IMR-90 (cell line): ENCODE results near the gene ENTPD1. TPM values are rescaled to one million over a fixed set of nuclear protein-coding genes. Genes with fewer than 3 reads are reported as not detected.

Source experiments
- ATAC-seq: fragments of 200-7000 bp; cut with Tn5 transposase; 2 replicates; pipeline ENCODE4 v1.9.1; 2020; ENCODE audit warnings: low read depth, mild to moderate bottlenecking, moderate library complexity
- BruUV-seq: library from RNA; stranded (reverse); fragments of 400-500 nt; replicated peaks from 2 replicates; lab custom pipeline; 2021; lab: Mats Ljungman, UMichigan
- CTCF ChIA-PET: fragments of 300-600 bp; formaldehyde crosslinking; extraction: SDS; loops from one replicate; lab custom pipeline; 2021; ENCODE audit warnings: antibody characterized with exemption; lab: Yijun Ruan, JAX
- POLR2A ChIA-PET: fragments of 300-600 bp; sonication (Branson Sonifier 250); formaldehyde crosslinking; loops from one replicate; lab custom pipeline; 2022; ENCODE audit warnings: antibody characterized with exemption; ENCODE audit not compliant: unreplicated experiment; lab: Charles Lee
- DNase-seq: peaks from one replicate; pipeline ENCODE4 v3.0.0; 2013
- H2AFZ ChIP-seq: replicated peaks from 2 replicates; pipeline ENCODE3; 2013; ENCODE audit warnings: low read length, mild to moderate bottlenecking; ENCODE audit not compliant: poor library complexity
- H2AK5ac ChIP-seq: 2 replicates; pipeline ENCODE4 v1.6.1; 2013; ENCODE audit warnings: low read depth, low read length, inconsistent platforms
- H2AK9ac ChIP-seq: replicated peaks from 2 replicates; pipeline ENCODE3; 2013; ENCODE audit warnings: mild to moderate bottlenecking, low read depth, low read length, moderate library complexity; ENCODE audit not compliant: poor library complexity
- H2BK120ac ChIP-seq: 2 replicates; pipeline ENCODE4 v1.6.1; 2013; ENCODE audit warnings: low read depth, low read length, inconsistent platforms
- H2BK15ac ChIP-seq: 3 replicates; pipeline ENCODE4 v1.6.1; 2013; ENCODE audit warnings: low read depth, low read length, inconsistent platforms
- H2BK20ac ChIP-seq: 2 replicates; pipeline ENCODE4 v1.6.1; 2013; ENCODE audit warnings: low read depth, mild to moderate bottlenecking, inconsistent platforms, low read length, moderate library complexity
- H2BK5ac ChIP-seq: 2 replicates; pipeline ENCODE4 v1.6.1; 2013; ENCODE audit warnings: mild to moderate bottlenecking, low read depth, low read length, inconsistent platforms; ENCODE audit not compliant: poor library complexity, severe bottlenecking
- H3K14ac ChIP-seq: replicated peaks from 2 replicates; pipeline ENCODE4 v1.6.1; 2013; ENCODE audit warnings: low read depth, low read length, inconsistent platforms
- H3K18ac ChIP-seq: 2 replicates; pipeline ENCODE4 v1.6.1; 2013; ENCODE audit warnings: low read depth, low read length, control low read depth
- H3K23ac ChIP-seq: 2 replicates; pipeline ENCODE4 v1.6.1; 2013; ENCODE audit warnings: low read depth, low read length, inconsistent platforms
- H3K27ac ChIP-seq: 2 replicates; pipeline ENCODE4 v1.5.1; 2013; ENCODE audit warnings: mild to moderate bottlenecking, control low read depth, low read length; ENCODE audit not compliant: insufficient read depth
- H3K27me3 ChIP-seq: 2 replicates; pipeline ENCODE4 v1.6.1; 2013; ENCODE audit warnings: low read length; ENCODE audit not compliant: control insufficient read depth, insufficient read depth
- H3K36me3 ChIP-seq: 2 replicates; pipeline ENCODE4 v1.6.1; 2013; ENCODE audit warnings: low read length, mixed read lengths; ENCODE audit not compliant: control insufficient read depth, insufficient read depth
- H3K4ac ChIP-seq: 2 replicates; pipeline ENCODE4 v1.6.1; 2013; ENCODE audit warnings: low read depth, low read length, inconsistent platforms
- H3K4me1 ChIP-seq: 2 replicates; pipeline ENCODE4 v1.6.1; 2013; ENCODE audit warnings: low read length, mixed read lengths; ENCODE audit not compliant: control insufficient read depth, insufficient read depth
- H3K4me2 ChIP-seq: 2 replicates; pipeline ENCODE4 v1.6.1; 2013; ENCODE audit warnings: low read depth, mild to moderate bottlenecking, control low read depth, low read length, moderate library complexity
- H3K4me3 ChIP-seq: 2 replicates; pipeline ENCODE4 v1.5.1; 2013; ENCODE audit warnings: low read depth, mild to moderate bottlenecking, control low read depth, low read length, moderate library complexity; ENCODE audit not compliant: insufficient read depth
- H3K56ac ChIP-seq: 2 replicates; pipeline ENCODE4 v1.6.1; 2013; ENCODE audit warnings: low read length, inconsistent platforms; ENCODE audit not compliant: insufficient read depth; ENCODE audit errors: extremely low read depth
- H3K79me1 ChIP-seq, 2 experiments: 2 replicates each; pipeline ENCODE4 v1.6.1; 2013; ENCODE audit warnings: low read length in 2 of 2, inconsistent platforms in 1 of 2, low read depth in 1 of 2
- H3K9ac ChIP-seq: 2 replicates; pipeline ENCODE4 v1.6.1; 2013; ENCODE audit warnings: low read depth, low read length, control low read depth
- H3K9me1 ChIP-seq: 2 replicates; pipeline ENCODE4 v1.6.1; 2013; ENCODE audit warnings: low read length, inconsistent platforms; ENCODE audit not compliant: insufficient read depth
- H3K9me3 ChIP-seq: 2 replicates; pipeline ENCODE4 v1.6.1; 2013; ENCODE audit warnings: low read length; ENCODE audit not compliant: control insufficient read depth, insufficient read depth
- H4K20me1 ChIP-seq: 2 replicates; pipeline ENCODE4 v1.6.1; 2013; ENCODE audit warnings: low read length, inconsistent platforms; ENCODE audit not compliant: insufficient read depth
- H4K5ac ChIP-seq: 2 replicates; pipeline ENCODE4 v1.6.1; 2013; ENCODE audit warnings: mild to moderate bottlenecking, low read depth, low read length, control low read depth
- H4K8ac ChIP-seq, 2 experiments: 2 replicates each; pipeline ENCODE4 v1.6.1; 2013; ENCODE audit warnings: low read depth in 2 of 2, low read length in 2 of 2, control low read depth in 1 of 2, inconsistent platforms in 1 of 2
- H4K91ac ChIP-seq: 2 replicates; pipeline ENCODE4 v1.6.1; 2013; ENCODE audit warnings: low read depth, low read length, inconsistent platforms; ENCODE audit not compliant: insufficient read depth
- BHLHE40 ChIP-seq: fragments of 150-350 bp; IDR thresholded peaks from 2 replicates; pipeline ENCODE4 v1.6.1; 2016; ENCODE audit warnings: mild to moderate bottlenecking, low read depth, low read length
- CEBPB ChIP-seq: IDR thresholded peaks from 2 replicates; pipeline ENCODE4 v1.6.1; 2012; ENCODE audit warnings: low read depth, low read length, improper control_type of control experiment
- CHD1 ChIP-seq: IDR thresholded peaks from 2 replicates; pipeline ENCODE4 v1.6.1; 2012; ENCODE audit warnings: low read depth, low read length, improper control_type of control experiment
- MAFK ChIP-seq: IDR thresholded peaks from 2 replicates; pipeline ENCODE4 v1.6.1; 2012; ENCODE audit warnings: low read depth, low read length, improper control_type of control experiment
- NFE2L2 ChIP-seq: fragments of 150-350 bp; IDR thresholded peaks from 2 replicates; pipeline ENCODE4 v1.6.1; 2016; ENCODE audit warnings: low read depth, mild to moderate bottlenecking, low read length
- POLR2A ChIP-seq: IDR thresholded peaks from 2 replicates; pipeline ENCODE4 v1.6.1; 2012; ENCODE audit warnings: mild to moderate bottlenecking, low read depth, low read length
- RAD21 ChIP-seq: IDR thresholded peaks from 2 replicates; pipeline ENCODE4 v1.6.1; 2012; ENCODE audit warnings: low read length, improper control_type of control experiment
- SMC3 ChIP-seq: fragments of 150-350 bp; IDR thresholded peaks from 2 replicates; pipeline ENCODE4 v1.6.1; 2016; ENCODE audit warnings: low read depth, mild to moderate bottlenecking, antibody characterized with exemption, low read length, moderate library complexity
- WGBS, 2 experiments: methylation state at CpG; one replicate each; pipeline versions ENCODE4 v1.1.5 to v1.1.7; 2013; ENCODE audit warnings: missing lambda C conversion rate in 2 of 2; ENCODE audit not compliant: insufficient read length in 1 of 2; ENCODE audit errors: extremely low coverage in 2 of 2; 5-methylcytosine and 5-hydroxymethylcytosine counted together
- dilution Hi-C: fragments of 300-500 bp; cut with HindIII; formaldehyde crosslinking; loops from one replicate; pipeline ENCODE4 v1.14.3; 2018; ENCODE audit warnings: low sequenced_read_pairs; ENCODE audit not compliant: unreplicated experiment
- in situ Hi-C: fragments of 300-500 bp; cut with MboI; formaldehyde crosslinking; loops from 3 replicates; pipeline ENCODE4 v1.14.3; 2019; ENCODE audit warnings: low sequenced_read_pairs, inconsistent platforms, mixed read lengths
- intact Hi-C: fragments of 100-400 bp; cut with micrococcal nuclease; formaldehyde crosslinking; loops from 2 replicates; pipeline ENCODE4 v1.10.0; 2022
- polyA plus RNA-seq, 3 experiments: library from polyadenylated mRNA; depleted of rRNA; stranded (reverse); fragments of >200 nt; gene quantifications; 2 replicates each; pipeline ENCODE4 v1.2.3, GENCODE V29; 2012; ENCODE audit warnings: low replicate concordance in 1 of 3
- total RNA-seq: library from RNA; depleted of rRNA; stranded (reverse); fragments of >200 nt; gene quantifications from 2 replicates; pipeline ENCODE4 v1.2.3, GENCODE V29; 2012
- TF ChIP-seq, protein P1 (sequence below): fragments of 150-350 bp; IDR thresholded peaks from 2 replicates; pipeline ENCODE4 v1.6.1; 2017; ENCODE audit warnings: mild to moderate bottlenecking, antibody characterized with exemption, low read length, low read depth
- TF ChIP-seq, protein P2 (sequence below): fragments of 150-350 bp; IDR thresholded peaks from 2 replicates; pipeline ENCODE4 v1.6.1; 2016; ENCODE audit warnings: low read depth, mild to moderate bottlenecking, low read length, moderate library complexity, borderline replicate concordance
- TF ChIP-seq, protein P3 (sequence below): conservative IDR thresholded peaks from 2 replicates; pipeline ENCODE4 v1.5.1; 2012; ENCODE audit warnings: mild to moderate bottlenecking, low read depth, low read length, improper control_type of control experiment

Gene ENTPD1
- total and polyA plus RNA-seq, 2 of the 4 experiments (the other 2 are of a cell fraction), result under 0.01 TPM; not detected in 1

DNA sequence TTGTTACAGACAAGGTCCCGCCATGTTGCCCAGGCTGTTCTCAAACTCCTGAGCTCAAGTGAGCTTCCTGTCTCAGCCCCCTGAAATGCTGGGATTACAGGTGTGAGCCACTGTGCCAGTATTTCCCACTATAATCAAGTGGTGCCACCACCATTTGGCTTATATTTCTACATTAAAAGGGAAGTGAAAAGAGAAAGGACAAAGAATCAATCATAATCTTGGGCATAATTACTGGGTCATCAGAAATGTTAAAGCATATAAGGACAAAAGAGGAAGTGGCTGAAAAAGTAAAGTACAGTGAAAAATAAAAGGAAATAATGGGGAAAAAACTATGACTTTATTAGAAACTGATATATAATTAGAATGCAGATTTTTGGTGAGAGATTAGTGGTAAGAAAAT, 25.7 kb upstream of the ENTPD1 start:
- Histone ChIP-seq H3K14ac (no peak overlapping the region), H3K9me1 (no peaks in the 10 kb centered on the region), H3K4me1 (no peaks in the 10 kb centered on the region), H3K56ac (no peak overlapping the region), H3K79me1 (no peaks in the 10 kb centered on the region), H3K18ac (no peak overlapping the region), H2BK120ac (no peak overlapping the region), H3K9me3 (peaks cover 4% of the 10 kb centered on the region; the same call in 1 of the 2 replicates), H4K8ac (no peak overlapping the region), H4K20me1 (no peaks in the 10 kb centered on the region), H4K5ac (no peak overlapping the region), H2AK9ac (no peak overlapping the region), H3K27ac (no peak overlapping the region), H2AK5ac (no peak overlapping the region), H4K91ac (no peak overlapping the region), H2BK20ac (no peak overlapping the region), H2BK5ac (no peak overlapping the region), H2BK15ac (no peak overlapping the region), H3K23ac (no peak overlapping the region), H3K4me2 (no peak overlapping the region), H2AFZ (no peak overlapping the region), H3K4ac (no peak overlapping the region), H3K27me3 (no peaks in the 10 kb centered on the region), H3K36me3 (no peaks in the 10 kb centered on the region), H3K9ac (no peak overlapping the region), H3K4me3 (no peak overlapping the region)
- dilution Hi-C loops, result no loop called here
- no peak for DNase-seq
- ChIA-PET POLR2A (interaction anchor here (0.7 kb wide), 1 partner anchor 97 kb away, joined by 5 read pairs; no protein-coding TSS in a partner anchor), CTCF (interaction anchor here (2.9 kb wide), 1 partner anchor 36 kb away, joined by 18 read pairs; the partner anchor contains the start of gene TCTN3)
- no peak for ATAC-seq
- intact Hi-C loops, result no loop called here
- WGBS, 2 experiments, result no CpG with 5 or more reads among the region's 1 CpG
- no peak for TF ChIP-seq RAD21
- TF ChIP-seq CHD1, result no peak
- no peak for TF ChIP-seq BHLHE40
- TF ChIP-seq, protein P1, sequence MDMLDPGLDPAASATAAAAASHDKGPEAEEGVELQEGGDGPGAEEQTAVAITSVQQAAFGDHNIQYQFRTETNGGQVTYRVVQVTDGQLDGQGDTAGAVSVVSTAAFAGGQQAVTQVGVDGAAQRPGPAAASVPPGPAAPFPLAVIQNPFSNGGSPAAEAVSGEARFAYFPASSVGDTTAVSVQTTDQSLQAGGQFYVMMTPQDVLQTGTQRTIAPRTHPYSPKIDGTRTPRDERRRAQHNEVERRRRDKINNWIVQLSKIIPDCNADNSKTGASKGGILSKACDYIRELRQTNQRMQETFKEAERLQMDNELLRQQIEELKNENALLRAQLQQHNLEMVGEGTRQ, result no peak
- no peak for TF ChIP-seq POLR2A
- no peak for TF ChIP-seq NFE2L2
- TF ChIP-seq, protein P2, sequence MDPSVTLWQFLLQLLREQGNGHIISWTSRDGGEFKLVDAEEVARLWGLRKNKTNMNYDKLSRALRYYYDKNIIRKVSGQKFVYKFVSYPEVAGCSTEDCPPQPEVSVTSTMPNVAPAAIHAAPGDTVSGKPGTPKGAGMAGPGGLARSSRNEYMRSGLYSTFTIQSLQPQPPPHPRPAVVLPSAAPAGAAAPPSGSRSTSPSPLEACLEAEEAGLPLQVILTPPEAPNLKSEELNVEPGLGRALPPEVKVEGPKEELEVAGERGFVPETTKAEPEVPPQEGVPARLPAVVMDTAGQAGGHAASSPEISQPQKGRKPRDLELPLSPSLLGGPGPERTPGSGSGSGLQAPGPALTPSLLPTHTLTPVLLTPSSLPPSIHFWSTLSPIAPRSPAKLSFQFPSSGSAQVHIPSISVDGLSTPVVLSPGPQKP, result no peak
- TF ChIP-seq, protein P3, sequence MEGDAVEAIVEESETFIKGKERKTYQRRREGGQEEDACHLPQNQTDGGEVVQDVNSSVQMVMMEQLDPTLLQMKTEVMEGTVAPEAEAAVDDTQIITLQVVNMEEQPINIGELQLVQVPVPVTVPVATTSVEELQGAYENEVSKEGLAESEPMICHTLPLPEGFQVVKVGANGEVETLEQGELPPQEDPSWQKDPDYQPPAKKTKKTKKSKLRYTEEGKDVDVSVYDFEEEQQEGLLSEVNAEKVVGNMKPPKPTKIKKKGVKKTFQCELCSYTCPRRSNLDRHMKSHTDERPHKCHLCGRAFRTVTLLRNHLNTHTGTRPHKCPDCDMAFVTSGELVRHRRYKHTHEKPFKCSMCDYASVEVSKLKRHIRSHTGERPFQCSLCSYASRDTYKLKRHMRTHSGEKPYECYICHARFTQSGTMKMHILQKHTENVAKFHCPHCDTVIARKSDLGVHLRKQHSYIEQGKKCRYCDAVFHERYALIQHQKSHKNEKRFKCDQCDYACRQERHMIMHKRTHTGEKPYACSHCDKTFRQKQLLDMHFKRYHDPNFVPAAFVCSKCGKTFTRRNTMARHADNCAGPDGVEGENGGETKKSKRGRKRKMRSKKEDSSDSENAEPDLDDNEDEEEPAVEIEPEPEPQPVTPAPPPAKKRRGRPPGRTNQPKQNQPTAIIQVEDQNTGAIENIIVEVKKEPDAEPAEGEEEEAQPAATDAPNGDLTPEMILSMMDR, result no peak
- TF ChIP-seq MAFK, result no peak
- no peak for TF ChIP-seq SMC3
- TF ChIP-seq CEBPB, result no peak
- in situ Hi-C loops, result no loop called here
- BruUV-seq, result no TSS peak
